HG03064 (cell line): ENCODE results near the gene PROZ.
"Not testable (repeated sequence)": the region's sequence is repeated elsewhere in the genome, so short reads cannot be mapped to it uniquely, and the experiment has no call there.

Source experiments
- ATAC-seq: cut with Tn5 transposase; IDR thresholded peaks from one replicate; pipeline ENCODE4 v1.9.1; 2021; ENCODE audit warnings: low read depth; ENCODE audit not compliant: unreplicated experiment

The PROZ gene

GRCh38 chr13:113153810-113154748, 4.4 kb upstream of the PROZ start:
- ATAC-seq, result peak; percentile 58

DNA sequence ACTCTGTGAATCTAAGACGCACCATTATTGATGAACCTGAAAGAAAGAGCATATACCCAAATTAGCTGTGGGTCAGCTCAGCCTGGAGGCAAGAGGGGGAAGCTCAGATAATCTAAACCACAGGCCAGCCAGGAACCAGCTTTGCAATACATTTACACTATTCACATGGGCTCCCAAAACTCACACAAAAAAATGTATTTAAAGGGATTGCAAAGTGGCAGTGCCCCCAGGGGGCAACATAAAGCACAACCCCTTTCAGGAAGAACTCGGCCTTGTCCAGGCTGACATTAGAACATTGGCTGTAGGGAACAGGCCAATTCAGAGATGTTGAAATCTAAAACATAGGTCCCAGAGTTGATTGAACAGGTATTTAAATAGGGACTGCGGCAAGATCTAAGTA, 3.2 kb upstream of the PROZ start:
- no peak for ATAC-seq

GRCh38 chr13:113155982-113156655, 2.3 kb upstream of the PROZ start:
- ATAC-seq, result no peak

DNA sequence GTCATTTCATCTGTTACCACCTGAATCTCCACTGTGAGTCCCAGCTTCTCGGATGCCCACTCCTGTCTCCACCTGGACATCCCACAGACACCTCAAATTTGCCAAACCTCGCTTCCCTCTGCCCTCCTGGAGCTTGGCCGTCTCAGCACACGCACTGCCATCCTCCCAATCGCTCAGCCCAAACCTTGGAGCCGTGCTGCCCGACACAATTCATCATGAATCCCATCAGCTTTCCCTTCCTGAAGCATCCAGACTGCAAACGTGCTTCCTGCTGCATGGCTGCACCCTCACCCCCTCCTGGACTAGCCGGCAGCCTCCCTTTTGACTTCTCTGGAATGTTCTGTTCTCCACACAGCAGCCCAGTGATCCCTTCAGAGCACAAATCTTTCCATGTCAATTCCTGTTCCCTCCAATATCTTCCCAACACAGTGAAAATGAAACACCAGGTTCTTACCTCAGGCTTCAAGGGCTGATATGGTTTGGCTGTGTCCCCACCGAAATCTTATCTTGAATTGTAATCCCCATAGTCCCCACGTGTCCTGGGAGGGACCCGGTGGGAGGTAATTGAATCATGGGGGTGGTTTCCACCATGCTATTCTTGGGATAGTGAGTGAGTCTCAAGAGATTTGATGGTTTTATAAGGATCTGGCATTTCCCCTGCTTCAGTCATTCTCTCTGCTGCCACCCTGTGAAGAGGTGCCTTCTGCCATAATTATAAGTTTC, 1.1 kb upstream of the PROZ start:
- no peak for ATAC-seq

DNA sequence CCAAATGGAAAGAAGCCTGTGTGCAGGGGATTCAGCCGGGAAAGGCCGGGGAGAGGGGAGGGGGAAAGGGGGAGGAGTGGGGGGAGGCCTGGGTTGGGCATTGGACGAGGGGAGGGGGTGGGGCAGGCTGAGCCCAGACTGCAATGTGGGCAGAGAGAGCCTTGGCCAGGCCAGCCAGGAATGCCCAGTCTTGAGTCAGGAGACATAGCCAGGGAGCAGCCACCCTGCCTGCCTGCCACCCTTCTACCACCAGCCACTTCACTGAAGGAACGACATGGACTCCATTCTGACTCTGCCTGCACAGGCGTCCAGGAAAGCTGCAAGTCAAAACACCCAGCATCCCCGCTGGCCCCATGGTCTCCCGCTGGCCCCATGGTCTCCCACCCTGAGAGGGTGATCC, 498 bp downstream of the PROZ start:
- no peak for ATAC-seq

DNA sequence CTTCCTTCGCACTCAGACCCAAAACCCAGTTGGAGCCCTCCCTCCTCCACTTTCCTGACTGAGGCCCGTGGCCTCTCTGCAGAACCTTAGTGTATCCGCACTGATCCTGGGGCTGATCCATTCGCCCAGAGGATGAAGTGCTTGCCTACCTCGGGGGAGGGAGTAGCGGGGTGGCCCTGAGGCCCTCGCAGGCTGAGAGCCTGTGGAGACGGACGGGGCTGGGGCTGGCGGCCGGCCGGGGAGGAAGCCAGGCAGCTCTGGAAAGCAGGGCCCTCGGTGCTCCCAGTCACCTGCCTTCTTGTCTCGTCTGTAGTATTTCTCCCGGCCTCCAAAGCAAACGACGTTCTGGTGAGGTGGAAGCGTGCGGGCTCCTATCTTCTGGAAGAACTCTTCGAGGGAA, 1.3 kb downstream of the PROZ start:
- no peak for ATAC-seq

DNA sequence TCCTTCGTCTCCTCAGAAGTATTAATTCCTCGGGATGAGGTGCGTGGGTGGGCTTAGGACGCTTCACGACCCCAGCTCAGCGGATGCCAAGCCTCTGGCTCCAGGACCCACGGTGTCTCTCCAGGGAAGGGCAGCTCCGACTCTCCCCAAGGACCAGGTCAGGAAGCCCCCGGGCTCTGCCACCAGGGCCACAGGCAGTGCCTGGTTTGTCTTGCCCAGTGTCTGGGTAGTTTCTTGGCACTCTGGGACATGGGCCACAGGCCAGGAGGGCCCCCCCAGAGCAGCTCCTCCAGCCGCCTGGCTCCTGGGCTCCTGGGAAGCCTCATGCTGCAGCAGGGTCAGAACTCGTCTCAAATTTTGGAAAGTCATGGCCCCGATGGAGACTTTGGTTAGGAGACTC, 2.5 kb downstream of the PROZ start:
- ATAC-seq, result no peak

DNA sequence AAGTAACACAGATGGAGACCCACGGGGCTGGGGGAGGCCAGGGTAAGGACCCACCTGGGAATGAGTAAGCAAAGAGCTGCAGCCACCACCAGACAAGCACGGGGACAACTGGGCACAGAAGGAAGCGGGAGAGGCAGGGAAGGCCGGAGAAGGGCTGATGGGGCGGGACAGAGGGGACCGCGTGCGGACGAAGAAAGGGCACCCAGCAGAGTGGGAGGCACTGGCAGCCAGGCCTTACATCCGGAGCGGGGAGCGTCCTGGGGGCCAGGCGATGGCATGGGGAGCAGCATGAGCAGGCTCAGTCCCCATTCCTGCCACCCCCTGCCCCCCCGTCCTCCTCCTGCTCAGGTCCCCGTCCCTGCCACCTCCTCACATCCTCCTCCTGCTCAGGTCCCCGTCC, 3.0 kb downstream of the PROZ start:
- ATAC-seq, result no peak

GRCh38 chr13:113161975-113162374, 3.5 kb downstream of the PROZ start:
- ATAC-seq, result not testable (repeated sequence)

- no peak for ATAC-seq
These were observed 4.6 kb downstream of the PROZ start for GRCh38 chr13:113162783-113163685.

DNA sequence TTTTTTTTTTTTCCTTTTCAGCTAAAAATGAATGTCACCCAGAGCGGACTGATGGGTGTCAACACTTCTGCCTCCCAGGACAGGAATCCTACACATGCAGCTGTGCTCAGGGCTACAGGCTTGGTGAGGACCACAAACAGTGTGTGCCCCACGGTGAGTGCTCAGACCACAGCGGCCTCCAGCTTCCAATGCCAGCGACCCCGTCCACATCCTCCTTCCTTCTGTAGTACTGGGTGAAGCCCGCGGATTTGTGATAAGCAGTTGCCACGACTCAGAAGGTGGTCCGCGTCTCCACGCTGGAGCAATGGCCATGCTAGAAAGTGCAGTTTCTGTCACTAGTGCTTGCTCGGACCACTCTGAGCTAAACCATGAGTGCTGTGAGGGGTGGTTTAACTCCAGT, 6.0 kb downstream of the PROZ start:
- ATAC-seq, result no peak

GRCh38 chr13:113166266-113166665, 7.8 kb downstream of the PROZ start:
- ATAC-seq, result no peak

GRCh38 chr13:113166681-113167080, 8.2 kb downstream of the PROZ start:
- ATAC-seq, result no peak

DNA sequence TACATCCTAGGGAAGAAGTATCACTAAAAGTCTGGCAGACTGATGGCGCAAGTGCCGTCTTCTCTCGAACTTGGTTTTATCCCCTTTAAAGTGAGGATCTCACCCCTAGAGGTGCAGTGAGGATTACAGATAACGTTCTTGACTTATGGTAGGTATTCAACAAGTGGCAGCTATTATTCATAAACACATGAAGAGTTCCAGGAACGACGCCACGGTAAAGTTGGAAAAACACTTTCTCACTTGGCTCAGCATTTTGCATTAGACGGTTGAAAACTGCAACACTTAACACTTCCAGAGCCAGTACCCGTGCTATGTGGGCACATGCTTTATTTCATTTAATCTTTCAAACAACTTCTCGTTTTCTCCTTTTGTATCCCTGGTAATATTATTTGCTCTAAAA, 8.7 kb downstream of the PROZ start:
- no peak for ATAC-seq

DNA sequence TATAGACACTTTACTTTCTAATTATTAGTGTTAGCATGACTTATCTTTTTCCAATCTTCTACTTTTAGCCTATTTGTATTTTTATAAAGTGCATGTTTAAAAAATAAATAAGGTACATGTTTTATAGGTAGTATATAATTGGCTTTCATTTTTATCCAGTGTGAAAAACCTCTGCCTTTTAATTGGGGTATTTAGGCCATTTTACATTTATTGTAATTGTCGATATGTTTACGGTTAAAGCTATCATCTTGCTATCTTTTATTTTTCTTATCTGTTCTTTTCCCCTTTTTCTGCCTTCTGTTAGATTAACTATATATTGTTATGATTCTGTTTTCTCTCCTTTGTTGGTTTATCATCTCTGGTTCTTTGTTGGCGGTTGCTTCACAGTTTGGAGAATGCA, 9.1 kb downstream of the PROZ start:
- ATAC-seq, result no peak

DNA sequence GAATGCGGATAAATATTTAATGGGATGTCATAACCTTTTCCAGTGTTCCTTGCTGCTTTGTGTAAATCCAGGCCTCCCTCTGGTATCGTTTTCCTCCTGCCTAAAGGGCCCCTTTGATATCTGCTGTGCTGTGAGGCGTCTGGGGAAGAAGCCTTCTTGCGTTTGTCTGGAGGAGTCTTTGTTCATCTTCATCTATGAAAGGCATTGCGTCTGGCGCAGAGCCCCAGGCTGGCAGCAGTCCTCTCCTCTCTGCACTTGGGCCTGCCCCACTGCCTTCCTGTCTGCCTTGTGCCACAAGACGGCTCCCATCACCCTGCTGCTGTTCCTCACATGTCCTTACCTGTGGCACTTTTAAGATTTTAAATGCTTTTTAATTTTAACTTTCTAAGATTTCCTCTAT, 9.8 kb downstream of the PROZ start:
- no peak for ATAC-seq

DNA sequence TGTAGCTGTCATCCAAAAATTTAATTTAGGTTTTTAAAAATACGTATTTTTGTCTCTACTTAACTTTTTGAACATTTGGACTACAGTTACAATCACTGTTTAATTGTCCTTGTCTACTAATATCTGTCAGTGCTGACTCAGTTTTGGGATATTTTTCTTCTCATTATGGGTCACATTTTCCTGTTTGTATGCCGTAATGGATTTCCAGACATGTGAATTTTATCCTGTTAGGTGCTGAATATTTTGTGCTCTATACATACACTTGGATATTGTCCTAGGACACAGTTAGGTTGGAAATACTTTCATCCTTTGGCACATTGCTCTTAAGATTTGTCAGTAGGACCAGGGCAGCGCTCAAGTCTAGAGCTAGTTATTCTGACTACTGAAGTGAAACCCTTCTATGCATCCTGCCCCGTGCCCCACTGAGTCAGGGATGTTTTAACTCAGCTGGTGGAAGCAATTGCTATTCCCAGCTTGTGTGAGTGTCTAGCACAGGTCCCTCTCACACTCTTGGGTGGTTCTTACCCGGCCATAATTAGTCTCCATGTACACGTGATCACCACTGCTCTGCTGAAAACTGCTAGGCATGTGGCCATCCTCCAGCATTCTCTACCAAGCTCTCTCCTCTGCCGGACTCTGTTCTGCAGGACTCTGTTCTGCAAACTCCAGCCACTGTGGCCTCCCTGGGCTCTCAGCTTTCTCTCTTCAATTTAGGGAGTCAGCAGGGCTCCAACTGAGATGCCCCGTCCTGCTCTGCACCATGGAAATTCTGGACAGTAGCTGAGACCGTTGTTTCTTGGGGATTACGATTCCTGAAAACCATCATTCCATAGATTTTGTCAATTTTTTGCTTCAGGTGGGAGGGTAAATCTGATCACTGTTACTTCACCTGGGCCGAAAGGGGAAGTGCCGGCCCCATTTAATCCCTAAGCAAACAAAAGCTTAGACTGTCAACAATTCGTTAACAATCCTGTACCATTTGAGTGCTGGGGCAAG, 11.1 kb downstream of the PROZ start:
- no peak for ATAC-seq

- no peak for ATAC-seq
These were observed 12.1 kb downstream of the PROZ start for GRCh38 chr13:113170511-113170910.
